Measurements from ENCODE around the gene NREP.
A peak's percentile ranks its signal among the peaks of the same experiment; 100 is the strongest.

The NREP gene

GRCh38 chr5:111764019-111764418 is 7.0 kb upstream of the NREP start:
- DNase-seq: no peak

GRCh38 chr5:111762895-111763294 is 5.9 kb upstream of the NREP start:
- DNase-seq: no peak

GRCh38 chr5:111758284-111758628 is 1.3 kb upstream of the NREP start:
- no peak for DNase-seq

GRCh38 chr5:111757355-111758283 is 625 bp upstream of the NREP start:
- peak; percentile 75 for DNase-seq

- no peak for DNase-seq
Measured at GRCh38 chr5:111755942-111756381, 1.0 kb downstream of the NREP start.

- no peak for DNase-seq
Measured at GRCh38 chr5:111755345-111755941, 1.6 kb downstream of the NREP start.

GRCh38 chr5:111753884-111754589 is 3.0 kb downstream of the NREP start:
- no peak for DNase-seq

- no peak for DNase-seq
Measured at GRCh38 chr5:111752426-111752965, 4.5 kb downstream of the NREP start.

- DNase-seq: no peak
Measured at GRCh38 chr5:111749303-111750026, 7.5 kb downstream of the NREP start.

- no peak for DNase-seq
Measured at GRCh38 chr5:111748304-111748763, 8.7 kb downstream of the NREP start.

- no peak for DNase-seq
Measured at GRCh38 chr5:111747337-111747736, 9.7 kb downstream of the NREP start.

GRCh38 chr5:111746791-111747190 is 10.2 kb downstream of the NREP start:
- no peak for DNase-seq

GRCh38 chr5:111745075-111745739 is 11.8 kb downstream of the NREP start:
- DNase-seq: no peak

- no peak for DNase-seq
Measured at GRCh38 chr5:111744455-111744854, 12.5 kb downstream of the NREP start.

- DNase-seq: no peak
Measured at GRCh38 chr5:111743988-111744387, 13.0 kb downstream of the NREP start.

- no peak for DNase-seq
Measured at GRCh38 chr5:111743512-111743911, 13.5 kb downstream of the NREP start.

GRCh38 chr5:111742177-111742994 is 14.6 kb downstream of the NREP start:
- no peak for DNase-seq

GRCh38 chr5:111741278-111741677 is 15.7 kb downstream of the NREP start:
- no peak for DNase-seq

GRCh38 chr5:111739416-111739815 is 17.6 kb downstream of the NREP start:
- DNase-seq: no peak

- no peak for DNase-seq
Measured at GRCh38 chr5:111738118-111738517, 18.9 kb downstream of the NREP start.

- DNase-seq: no peak
Measured at GRCh38 chr5:111737716-111738115, 19.3 kb downstream of the NREP start.

Measured in GF-D8 (cell line).